WTC11 (cell line): ENCODE results near the gene AGXT. TPM values are rescaled to one million over a fixed set of nuclear protein-coding genes. Genes with fewer than 3 reads are reported as not detected.

Source experiments
- ATAC-seq: fragments of 200-7000 bp; cut with Tn5 transposase; 2 replicates; pipeline ENCODE4 v1.10.0; 2021; ENCODE audit warnings: mild to moderate bottlenecking, moderate library complexity
- CTCF ChIA-PET: fragments of 300-600 bp; sonication (Branson Sonifier 250); formaldehyde crosslinking; loops from one replicate; lab custom pipeline; 2021; ENCODE audit warnings: antibody characterized with exemption; lab: Charles Lee
- POLR2A ChIA-PET: fragments of 350-600 bp; sonication (Branson Sonifier 250); formaldehyde crosslinking; loops from one replicate; lab custom pipeline; 2021; ENCODE audit warnings: antibody characterized with exemption; lab: Charles Lee
- DNase-seq: peaks from one replicate; pipeline ENCODE4 v3.0.0; 2021; ENCODE audit warnings: low spot score
- H3K27ac Mint-ChIP-seq: 2 replicates; pipeline ENCODE4 v1.8.0; 2021; ENCODE audit warnings: mixed read lengths
- H3K27me3 Mint-ChIP-seq: 2 replicates; pipeline ENCODE4 v1.8.0; 2021; ENCODE audit warnings: low read depth, mild to moderate bottlenecking, moderate library complexity, mixed read lengths
- H3K36me3 Mint-ChIP-seq: 2 replicates; pipeline ENCODE4 v1.8.0; 2021; ENCODE audit warnings: mixed read lengths
- H3K4me1 Mint-ChIP-seq: 2 replicates; pipeline ENCODE4 v1.8.0; 2022; ENCODE audit warnings: mixed read lengths
- H3K4me3 Mint-ChIP-seq: 2 replicates; pipeline ENCODE4 v1.8.0; 2021; ENCODE audit warnings: mild to moderate bottlenecking, moderate library complexity, mixed read lengths
- H3K9me3 Mint-ChIP-seq: 2 replicates; pipeline ENCODE4 v1.8.0; 2021; ENCODE audit warnings: mixed read lengths
- ARID4B ChIP-seq: sonication (generic); formaldehyde crosslinking; IDR thresholded peaks from 2 replicates; pipeline ENCODE4 v1.8.0; 2023; ENCODE audit warnings: missing genetic modification reagents, mild to moderate bottlenecking, borderline replicate concordance
- CDX4 ChIP-seq: fragments of 250-450 bp; sonication (Bioruptor Pico); IDR thresholded peaks from 2 replicates; pipeline ENCODE4 v1.9.0; 2021; ENCODE audit warnings: moderate library complexity, mild to moderate bottlenecking, inconsistent platforms, borderline replicate concordance
- E2F5 ChIP-seq: sonication (generic); formaldehyde crosslinking; IDR thresholded peaks from 2 replicates; pipeline ENCODE4 v1.8.1; 2022; ENCODE audit warnings: mild to moderate bottlenecking, moderate library complexity, missing genetic modification reagents
- FOXJ3 ChIP-seq: sonication (generic); formaldehyde crosslinking; IDR thresholded peaks from 2 replicates; pipeline ENCODE4 v1.9.0; 2021; ENCODE audit warnings: missing genetic modification reagents, mild to moderate bottlenecking, borderline replicate concordance
- FOXK1 ChIP-seq: sonication (generic); formaldehyde crosslinking; IDR thresholded peaks from 2 replicates; pipeline ENCODE4 v1.8.0; 2022; ENCODE audit warnings: mild to moderate bottlenecking, moderate library complexity, missing genetic modification reagents
- HMGXB4 ChIP-seq: sonication (generic); formaldehyde crosslinking; IDR thresholded peaks from 2 replicates; pipeline ENCODE4 v1.8.1; 2023; ENCODE audit warnings: mild to moderate bottlenecking, moderate library complexity, missing genetic modification reagents
- IRF2 ChIP-seq: sonication (generic); formaldehyde crosslinking; IDR thresholded peaks from 2 replicates; pipeline ENCODE4 v1.8.0; 2022; ENCODE audit warnings: low read depth, missing genetic modification reagents, borderline replicate concordance
- KAT7 ChIP-seq: sonication (generic); formaldehyde crosslinking; IDR thresholded peaks from 2 replicates; pipeline ENCODE4 v1.8.1; 2023; ENCODE audit warnings: missing genetic modification reagents, mild to moderate bottlenecking, borderline replicate concordance
- MLX ChIP-seq: sonication (generic); formaldehyde crosslinking; IDR thresholded peaks from 2 replicates; pipeline ENCODE4 v1.8.1; 2023; ENCODE audit warnings: mild to moderate bottlenecking, missing genetic modification reagents, moderate library complexity
- MXD4 ChIP-seq: fragments of 250-450 bp; sonication (Bioruptor Pico); IDR thresholded peaks from 2 replicates; pipeline ENCODE4 v1.8.0; 2021; ENCODE audit warnings: mild to moderate bottlenecking, moderate library complexity, borderline replicate concordance
- NFATC4 ChIP-seq: fragments of 250-450 bp; sonication (Bioruptor Pico); IDR thresholded peaks from 2 replicates; pipeline ENCODE4 v1.9.0; 2021; ENCODE audit warnings: mild to moderate bottlenecking
- NR1H2 ChIP-seq: sonication (generic); formaldehyde crosslinking; IDR thresholded peaks from 2 replicates; pipeline ENCODE4 v1.9.0; 2021; ENCODE audit warnings: mild to moderate bottlenecking, moderate library complexity, missing genetic modification reagents
- NR2C2 ChIP-seq: sonication (generic); formaldehyde crosslinking; IDR thresholded peaks from 2 replicates; pipeline ENCODE4 v1.8.0; 2022; ENCODE audit warnings: mild to moderate bottlenecking, missing genetic modification reagents
- USF1 ChIP-seq: sonication (generic); formaldehyde crosslinking; IDR thresholded peaks from 2 replicates; pipeline ENCODE4 v1.8.0; 2022; ENCODE audit warnings: mild to moderate bottlenecking, missing genetic modification reagents
- ZNF232 ChIP-seq: sonication (generic); formaldehyde crosslinking; IDR thresholded peaks from 2 replicates; pipeline ENCODE4 v1.8.0; 2022; ENCODE audit warnings: mild to moderate bottlenecking, missing genetic modification reagents
- ZNF263 ChIP-seq: sonication (generic); formaldehyde crosslinking; IDR thresholded peaks from 2 replicates; pipeline ENCODE4 v1.8.1; 2022; ENCODE audit warnings: low read depth, mild to moderate bottlenecking, moderate library complexity, missing genetic modification reagents
- ZNF423 ChIP-seq: fragments of 250-450 bp; sonication (Bioruptor Pico); IDR thresholded peaks from 2 replicates; pipeline ENCODE4 v2.1.2; 2022; ENCODE audit warnings: mild to moderate bottlenecking, moderate library complexity
- ZNF425 ChIP-seq: fragments of 250-450 bp; sonication (Bioruptor Pico); conservative IDR thresholded peaks from 2 replicates; pipeline ENCODE4 v1.9.0; 2021; ENCODE audit warnings: mild to moderate bottlenecking
- total RNA-seq: library from RNA; stranded (reverse); gene quantifications from 3 replicates; pipeline ENCODE4 v1.2.3, GENCODE V29; 2021

AGXT gene
- total RNA-seq, 1 experiment from 2014 or later = 0.24 TPM

GRCh38 chr2:240869109-240869955 is 708 bp downstream of the AGXT start:
- H3K9me3 Mint-ChIP-seq = no peaks in the 10 kb centered on the region
- H3K27ac Mint-ChIP-seq = no peak overlapping the region
- DNase-seq = no peak
- ChIA-PET POLR2A (no interaction called here), CTCF (interaction anchor here (1.0 to 1.9 kb wide), 2 partner anchors 18 to 45 kb away, joined by 3 to 4 read pairs; no protein-coding TSS in a partner anchor)
- H3K27me3 Mint-ChIP-seq = no peaks in the 10 kb centered on the region
- ATAC-seq = no peak
- no peak overlapping the region for H3K4me3 Mint-ChIP-seq
- no peaks in the 10 kb centered on the region for H3K36me3 Mint-ChIP-seq
- no peak for TF ChIP-seq NR2C2 (CRISPR knock-in tag)
- no peak for TF ChIP-seq FOXJ3 (CRISPR knock-in tag)
- H3K4me1 Mint-ChIP-seq = no peaks in the 10 kb centered on the region

- Mint-ChIP-seq H3K27ac (no peak overlapping the region), H3K36me3 (no peaks in the 10 kb centered on the region), H3K4me1 (no peaks in the 10 kb centered on the region), H3K9me3 (no peaks in the 10 kb centered on the region), H3K27me3 (no peaks in the 10 kb centered on the region), H3K4me3 (no peak overlapping the region)
- DNase-seq (no peak), ATAC-seq (no peak)
- ChIA-PET CTCF (interaction anchor here (1.9 kb wide), 1 partner anchor 44 kb away, joined by 4 read pairs; no protein-coding TSS in a partner anchor), POLR2A (no interaction called here)
- TF ChIP-seq IRF2 (CRISPR knock-in tag) (no peak), HMGXB4 (CRISPR knock-in tag) (no peak), MXD4 (CRISPR knock-in tag) (no peak), ZNF232 (CRISPR knock-in tag) (no peak), FOXK1 (CRISPR knock-in tag) (no peak), ZNF423 (no peak), KAT7 (CRISPR knock-in tag) (no peak), ARID4B (CRISPR knock-in tag) (no peak), NR1H2 (CRISPR knock-in tag) (no peak), NFATC4 (no peak), ZNF263 (no peak), ZNF425 (CRISPR knock-in tag) (no peak), CDX4 (CRISPR knock-in tag) (no peak), E2F5 (no peak), MLX (CRISPR knock-in tag) (no peak), USF1 (no peak)
These were observed 1.6 kb downstream of the AGXT start for GRCh38 chr2:240869956-240870875.
